Lower leg skin (tissue), 3 donors: ENCODE data around the gene MCM3AP.

Experiments used
- CTCF ChIP-seq, 3 donors: fragments of 450-650 bp; IDR thresholded peaks; one replicate each; pipeline ENCODE4 v1.5.1; 2016; ENCODE audit warnings: antibody characterized with exemption in 3 of 3, mild to moderate bottlenecking in 3 of 3, moderate library complexity in 2 of 3
- POLR2A ChIP-seq, 2 donors: fragments of 450-650 bp; IDR thresholded peaks; one replicate each; pipeline ENCODE4 v1.6.1; 2016 to 2017; ENCODE audit warnings: antibody characterized with exemption in 2 of 2, mild to moderate bottlenecking in 1 of 2, moderate library complexity in 1 of 2

DNA sequence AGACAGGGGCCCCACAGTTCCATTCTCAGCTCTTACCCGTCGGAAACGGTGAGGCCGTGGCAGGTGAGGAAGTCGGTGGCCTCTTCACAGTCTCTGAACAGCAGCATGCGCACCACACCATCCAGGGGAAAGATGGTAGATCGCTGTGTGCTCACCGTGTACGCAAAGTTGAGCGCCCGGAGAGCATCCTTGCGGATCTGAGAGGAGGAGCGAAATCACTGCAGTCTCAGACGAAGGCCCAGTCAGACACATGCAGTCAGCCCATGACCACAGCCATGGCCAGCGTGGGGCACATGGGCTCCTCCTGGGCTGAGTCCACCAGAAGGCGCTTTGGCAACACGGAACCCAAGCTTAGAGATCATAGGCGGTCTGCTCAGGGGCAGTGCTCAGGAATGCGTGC, 18.5 kb downstream of the MCM3AP start:
- no peak for TF ChIP-seq POLR2A (IDR thresholded peaks at IDR 0.05)
- TF ChIP-seq CTCF (IDR thresholded peaks at IDR 0.05), result no peak
